Urinary bladder (tissue), 4 donors: ENCODE results near the gene JAG2. TPM values are rescaled to one million over a fixed set of nuclear protein-coding genes. Genes with fewer than 3 reads are reported as not detected.

Source experiments
- DNase-seq: peaks from one replicate; pipeline ENCODE4 v3.0.0-alpha.2; 2015; ENCODE audit errors: extremely low spot score
- H3K27ac ChIP-seq: one replicate; pipeline ENCODE4 v1.5.1; 2013; ENCODE audit warnings: low read depth, mild to moderate bottlenecking, moderate library complexity
- H3K36me3 ChIP-seq: one replicate; pipeline ENCODE4 v1.6.1; 2013; ENCODE audit warnings: mild to moderate bottlenecking, moderate library complexity; ENCODE audit not compliant: insufficient read depth
- H3K4me1 ChIP-seq: one replicate; pipeline ENCODE4 v1.6.1; 2013; ENCODE audit warnings: mild to moderate bottlenecking, moderate library complexity; ENCODE audit not compliant: insufficient read depth
- H3K4me3 ChIP-seq: one replicate; pipeline ENCODE4 v1.5.1; 2013; ENCODE audit warnings: low read depth, low read length
- WGBS: extraction: QIAGEN DNeasy Blood & Tissue Kit; methylation state at CpG from one replicate; pipeline ENCODE4 v1.1.7; 2013; 5-methylcytosine and 5-hydroxymethylcytosine counted together
- polyA plus RNA-seq: library from polyadenylated mRNA; stranded (reverse); fragments of 200-250 nt; gene quantifications from one replicate; pipeline ENCODE4 v1.2.3, GENCODE V29; 2013
- total RNA-seq: library from RNA; depleted of rRNA; stranded (reverse); fragments of >200 nt; gene quantifications from one replicate; pipeline ENCODE4 v1.2.3, GENCODE V29; 2014
- donor health status: healthy with polysubstance abuse.
- donor health status: healthy.

Gene JAG2
- total and polyA plus RNA-seq, 2 donors, result 11.2 to 22.4 TPM

GRCh38 chr14:105207996-105208737 lies 39.6 kb upstream of the JAG2 start:
- 87% methylated on average over 25 of the region's 25 CpGs for WGBS
- DNase-seq, result no peak

GRCh38 chr14:105207460-105207901 lies 38.9 kb upstream of the JAG2 start:
- DNase-seq, result no peak
- Histone ChIP-seq H3K4me1 (no peaks in the 10 kb centered on the region), H3K27ac (no peak overlapping the region), H3K4me3 (no peak overlapping the region), H3K36me3 (no peaks in the 10 kb centered on the region)
- 72% methylated on average over 13 of the region's 13 CpGs for WGBS

More at GRCh38 chr14:105207996-105208737, 39.6 kb upstream of the JAG2 start:
- Histone ChIP-seq H3K4me1 (no peaks in the 10 kb centered on the region), H3K36me3 (no peaks in the 10 kb centered on the region), H3K27ac (no peak overlapping the region), H3K4me3 (no peak overlapping the region)

- DNase-seq, result no peak
- no peaks in the 10 kb centered on the region for H3K36me3 ChIP-seq
- 40% methylated on average over 5 of the region's 5 CpGs for WGBS
- no peaks in the 10 kb centered on the region for H3K4me1 ChIP-seq
- H3K4me3 ChIP-seq, result no peak overlapping the region
- H3K27ac ChIP-seq, result no peak overlapping the region
These were observed 38.3 kb upstream of the JAG2 start for GRCh38 chr14:105206873-105207272.

GRCh38 chr14:105205673-105206208 lies 37.2 kb upstream of the JAG2 start:
- no peak overlapping the region for H3K27ac ChIP-seq
- WGBS, result 38% methylated on average over 12 of the region's 12 CpGs
- no peak overlapping the region for H3K4me3 ChIP-seq
- no peaks in the 10 kb centered on the region for H3K36me3 ChIP-seq
- DNase-seq, result no peak
- no peaks in the 10 kb centered on the region for H3K4me1 ChIP-seq

GRCh38 chr14:105204931-105205672 lies 36.5 kb upstream of the JAG2 start:
- H3K4me1 ChIP-seq, result no peaks in the 10 kb centered on the region
- 53% methylated on average over 21 of the region's 21 CpGs for WGBS
- no peak overlapping the region for H3K27ac ChIP-seq

GRCh38 chr14:105204206-105204930 lies 35.8 kb upstream of the JAG2 start:
- Histone ChIP-seq H3K4me3 (no peak overlapping the region), H3K36me3 (no peaks in the 10 kb centered on the region), H3K27ac (no peak overlapping the region), H3K4me1 (no peaks in the 10 kb centered on the region)
- 56% methylated on average over 24 of the region's 24 CpGs for WGBS
- DNase-seq, result no peak

More at GRCh38 chr14:105204931-105205672, 36.5 kb upstream of the JAG2 start:
- H3K4me3 ChIP-seq, result no peak overlapping the region
- no peaks in the 10 kb centered on the region for H3K36me3 ChIP-seq
- DNase-seq, result no peak

GRCh38 chr14:105203701-105204100 lies 35.1 kb upstream of the JAG2 start:
- Histone ChIP-seq H3K27ac (no peak overlapping the region), H3K36me3 (no peaks in the 10 kb centered on the region), H3K4me1 (no peaks in the 10 kb centered on the region)

GRCh38 chr14:105203057-105203531 lies 34.5 kb upstream of the JAG2 start:
- Histone ChIP-seq H3K4me1 (no peaks in the 10 kb centered on the region), H3K4me3 (no peak overlapping the region), H3K27ac (no peak overlapping the region), H3K36me3 (no peaks in the 10 kb centered on the region)
- no peak for DNase-seq
- WGBS, result 5% methylated on average over 18 of the region's 18 CpGs

More at GRCh38 chr14:105203701-105204100, 35.1 kb upstream of the JAG2 start:
- H3K4me3 ChIP-seq, result no peak overlapping the region
- no peak for DNase-seq
- whole genome bisulfite sequencing, result 66% methylated on average over 6 of the region's 6 CpGs

- no peak for DNase-seq
- 61% methylated on average over 20 of the region's 20 CpGs for WGBS
- Histone ChIP-seq H3K36me3 (no peaks in the 10 kb centered on the region), H3K4me1 (no peaks in the 10 kb centered on the region), H3K4me3 (no peak overlapping the region), H3K27ac (no peak overlapping the region)
These were observed 33.4 kb upstream of the JAG2 start for GRCh38 chr14:105201925-105202513.

GRCh38 chr14:105201156-105201924 lies 32.8 kb upstream of the JAG2 start:
- no peak for DNase-seq
- 51% methylated on average over 28 of the region's 28 CpGs for WGBS
- Histone ChIP-seq H3K27ac (no peak overlapping the region), H3K36me3 (no peaks in the 10 kb centered on the region), H3K4me1 (no peaks in the 10 kb centered on the region), H3K4me3 (no peak overlapping the region)

- H3K4me1 ChIP-seq, result no peaks in the 10 kb centered on the region
- no peak overlapping the region for H3K4me3 ChIP-seq
- no peak overlapping the region for H3K27ac ChIP-seq
- H3K36me3 ChIP-seq, result no peaks in the 10 kb centered on the region
- WGBS, result 68% methylated on average over 16 of the region's 16 CpGs
- no peak for DNase-seq
These were observed 32.1 kb upstream of the JAG2 start for GRCh38 chr14:105200641-105201040.

- no peak for DNase-seq
- H3K4me3 ChIP-seq, result no peak overlapping the region
- no peaks in the 10 kb centered on the region for H3K36me3 ChIP-seq
- WGBS, result 84% methylated on average over 10 of the region's 10 CpGs
- H3K4me1 ChIP-seq, result no peaks in the 10 kb centered on the region
- no peak overlapping the region for H3K27ac ChIP-seq
These were observed 31.5 kb upstream of the JAG2 start for GRCh38 chr14:105200074-105200473.
